A673 (cell line): ENCODE data around the gene FAM3C. TPM values are rescaled to one million over a fixed set of nuclear protein-coding genes. Genes with fewer than 3 reads are reported as not detected.

Experiments used
- BruUV-seq: library from RNA; stranded (reverse); fragments of 400-500 nt; replicated peaks from 2 replicates; lab custom pipeline; 2021; lab: Mats Ljungman, UMichigan
- CTCF ChIA-PET: fragments of 300-600 bp; sonication (Branson Sonifier 250); formaldehyde crosslinking; loops from one replicate; lab custom pipeline; 2022; ENCODE audit warnings: antibody characterized with exemption; lab: Charles Lee
- POLR2A ChIA-PET: fragments of 300-600 bp; sonication (Branson Sonifier 250); formaldehyde crosslinking; loops from one replicate; lab custom pipeline; 2022; ENCODE audit warnings: antibody characterized with exemption; ENCODE audit not compliant: low non-redundant PET; lab: Charles Lee
- DNase-seq: peaks from one replicate; pipeline ENCODE4 v3.0.0-alpha.2; 2015; ENCODE audit warnings: low spot score
- H3K27ac ChIP-seq: fragments of 200-600 bp; sonication (generic); 2 replicates; pipeline ENCODE4 v1.5.1; 2016; ENCODE audit warnings: mixed run types, low read depth, mild to moderate bottlenecking, mixed read lengths, antibody characterized with exemption, low read length; ENCODE audit not compliant: poor library complexity, severe bottlenecking
- H3K27me3 ChIP-seq: fragments of 200-600 bp; sonication (generic); replicated peaks from 2 replicates; pipeline ENCODE4 v1.6.1; 2017; ENCODE audit warnings: mixed run types, low read depth, mild to moderate bottlenecking, mixed read lengths, antibody characterized with exemption, low read length; ENCODE audit not compliant: insufficient read depth, poor library complexity
- H3K36me3 ChIP-seq: fragments of 200-600 bp; sonication (generic); 2 replicates; pipeline ENCODE4 v1.6.1; 2016; ENCODE audit warnings: mixed run types, mild to moderate bottlenecking, mixed read lengths, antibody characterized with exemption, low read length; ENCODE audit not compliant: insufficient read depth, poor library complexity, severe bottlenecking
- H3K4me1 ChIP-seq: fragments of 200-600 bp; sonication (generic); 2 replicates; pipeline ENCODE4 v1.6.1; 2017; ENCODE audit warnings: mixed run types, mild to moderate bottlenecking, mixed read lengths, antibody characterized with exemption, low read length; ENCODE audit not compliant: insufficient read depth, poor library complexity, severe bottlenecking
- H3K4me3 ChIP-seq: fragments of 200-600 bp; sonication (generic); 2 replicates; pipeline ENCODE4 v1.5.1; 2016; ENCODE audit warnings: low read depth, mixed run types, mild to moderate bottlenecking, mixed read lengths, low read length; ENCODE audit not compliant: poor library complexity, severe bottlenecking
- H3K9me3 ChIP-seq: fragments of 200-600 bp; sonication (generic); 2 replicates; pipeline ENCODE4 v1.6.1; 2016; ENCODE audit warnings: mixed run types, low read depth, mild to moderate bottlenecking, mixed read lengths, antibody characterized with exemption, low read length; ENCODE audit not compliant: poor library complexity, severe bottlenecking
- EZH2 ChIP-seq: fragments of 200-600 bp; sonication (generic); IDR thresholded peaks from 2 replicates; pipeline ENCODE4 v1.6.1; 2017; ENCODE audit warnings: borderline replicate concordance, low read depth, mild to moderate bottlenecking, mixed read lengths, antibody characterized with exemption, low read length; ENCODE audit not compliant: poor library complexity, severe bottlenecking
- intact Hi-C: fragments of 100-400 bp; cut with micrococcal nuclease; formaldehyde crosslinking; loops from one replicate; pipeline ENCODE4 v1.10.0; 2022; ENCODE audit not compliant: unreplicated experiment
- total RNA-seq: library from RNA; stranded (reverse); gene quantifications from 2 replicates; pipeline ENCODE4 v1.2.3, GENCODE V29; 2021
- TF ChIP-seq, protein P1 (sequence below): fragments of 300-800, 200-600 bp; sonication (generic); conservative IDR thresholded peaks from 2 replicates; pipeline ENCODE4 v1.5.1; 2017; ENCODE audit warnings: low read depth, mild to moderate bottlenecking, antibody characterized with exemption, low read length, moderate library complexity, mixed read lengths

Gene FAM3C
- total RNA-seq, 1 experiment from 2014 or later: 33.0 TPM

- ChIA-PET POLR2A (no interaction called here), CTCF (no interaction called here)
- intact Hi-C loops: no loop called here
- H3K4me1 ChIP-seq: peaks cover 18% of the 10 kb centered on the region
- H3K9me3 ChIP-seq: no peaks in the 10 kb centered on the region
- peaks cover 5% of the 10 kb centered on the region for H3K36me3 ChIP-seq
- no peak overlapping the region for H3K4me3 ChIP-seq
- DNase-seq: no peak
- no peak overlapping the region for H3K27ac ChIP-seq
- H3K27me3 ChIP-seq: no peaks in the 10 kb centered on the region
- TF ChIP-seq, protein P1, sequence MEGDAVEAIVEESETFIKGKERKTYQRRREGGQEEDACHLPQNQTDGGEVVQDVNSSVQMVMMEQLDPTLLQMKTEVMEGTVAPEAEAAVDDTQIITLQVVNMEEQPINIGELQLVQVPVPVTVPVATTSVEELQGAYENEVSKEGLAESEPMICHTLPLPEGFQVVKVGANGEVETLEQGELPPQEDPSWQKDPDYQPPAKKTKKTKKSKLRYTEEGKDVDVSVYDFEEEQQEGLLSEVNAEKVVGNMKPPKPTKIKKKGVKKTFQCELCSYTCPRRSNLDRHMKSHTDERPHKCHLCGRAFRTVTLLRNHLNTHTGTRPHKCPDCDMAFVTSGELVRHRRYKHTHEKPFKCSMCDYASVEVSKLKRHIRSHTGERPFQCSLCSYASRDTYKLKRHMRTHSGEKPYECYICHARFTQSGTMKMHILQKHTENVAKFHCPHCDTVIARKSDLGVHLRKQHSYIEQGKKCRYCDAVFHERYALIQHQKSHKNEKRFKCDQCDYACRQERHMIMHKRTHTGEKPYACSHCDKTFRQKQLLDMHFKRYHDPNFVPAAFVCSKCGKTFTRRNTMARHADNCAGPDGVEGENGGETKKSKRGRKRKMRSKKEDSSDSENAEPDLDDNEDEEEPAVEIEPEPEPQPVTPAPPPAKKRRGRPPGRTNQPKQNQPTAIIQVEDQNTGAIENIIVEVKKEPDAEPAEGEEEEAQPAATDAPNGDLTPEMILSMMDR: no peak
- no peak for TF ChIP-seq EZH2
- BruUV-seq: no TSS peak
Measured at GRCh38 chr7:121388950-121389349, 7.2 kb downstream of the FAM3C start.

- TF ChIP-seq, protein P1: no peak
- TF ChIP-seq EZH2: no peak
- H3K27ac ChIP-seq: no peak overlapping the region
- intact Hi-C loops: no loop called here
- ChIA-PET CTCF (interaction anchor here (0.9 kb wide), 1 partner anchor 13 kb away, joined by 4 read pairs; no protein-coding TSS in a partner anchor), POLR2A (no interaction called here)
- no TSS peak for BruUV-seq
- H3K4me3 ChIP-seq: no peak overlapping the region
- DNase-seq: peak; percentile 52
- H3K27me3 ChIP-seq: no peaks in the 10 kb centered on the region
- H3K9me3 ChIP-seq: no peaks in the 10 kb centered on the region
- H3K4me1 ChIP-seq: peaks cover 23% of the 10 kb centered on the region
- no peaks in the 10 kb centered on the region for H3K36me3 ChIP-seq
Measured at GRCh38 chr7:121385800-121386179, 10.3 kb downstream of the FAM3C start.

DNA sequence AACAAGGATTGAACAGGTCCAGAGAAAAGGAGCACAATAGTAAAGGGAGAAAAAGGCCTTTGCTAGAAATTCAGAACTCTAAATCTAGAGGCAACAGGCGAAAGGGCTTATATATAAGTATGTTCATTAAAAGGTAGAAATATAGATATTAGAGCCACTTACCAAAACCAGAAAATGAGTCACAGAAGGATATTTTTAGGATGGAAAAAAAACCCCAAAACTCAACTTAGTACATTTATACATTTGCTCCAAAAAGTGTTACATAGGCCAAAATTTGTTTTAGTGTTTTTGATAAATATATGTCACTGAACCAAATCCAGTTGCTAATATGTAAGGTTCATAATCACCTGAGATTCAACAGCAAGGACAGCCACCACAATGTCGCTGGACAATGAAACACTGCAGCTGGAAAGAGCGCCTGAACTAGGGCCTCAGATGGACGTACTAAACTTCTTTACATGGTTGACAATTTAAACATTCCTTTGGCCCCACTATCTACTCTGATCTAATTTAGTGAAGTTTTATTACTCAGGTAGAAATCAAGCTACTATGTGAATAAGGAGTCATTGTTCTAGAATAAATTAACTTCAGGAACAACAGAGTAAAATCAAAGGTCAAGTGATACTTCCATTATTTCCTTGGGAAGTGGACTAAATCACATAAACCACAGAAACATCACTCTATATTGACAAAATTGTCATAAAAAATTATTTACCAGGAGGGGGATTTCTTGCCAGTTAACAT, 10.9 kb downstream of the FAM3C start:
- POLR2A ChIA-PET: no interaction called here
- peaks cover 23% of the 10 kb centered on the region for H3K4me1 ChIP-seq
- no peaks in the 10 kb centered on the region for H3K36me3 ChIP-seq
- no peak overlapping the region for H3K4me3 ChIP-seq
- CTCF ChIA-PET: no interaction called here
- H3K9me3 ChIP-seq: no peaks in the 10 kb centered on the region
- H3K27ac ChIP-seq: no peak overlapping the region
- no peak for DNase-seq
- TF ChIP-seq, protein P1: no peak
- no peak for TF ChIP-seq EZH2
- intact Hi-C loops: no loop called here
- BruUV-seq: no TSS peak
- no peaks in the 10 kb centered on the region for H3K27me3 ChIP-seq
